Vagina (tissue), 2 donors: ENCODE results near the gene PPP1R9B.

Experiments used
- CTCF ChIP-seq, 3 experiments: fragments of 450-650 bp in 2 of 3; fragments of 200-600 bp in 1 of 3; sonication (generic) in 1 of 3; IDR thresholded peaks; one replicate each; pipeline ENCODE4 v1.5.1; 2017 to 2019; ENCODE audit warnings: antibody characterized with exemption in 3 of 3, mild to moderate bottlenecking in 2 of 3, moderate library complexity in 2 of 3
- POLR2A ChIP-seq, 2 donors: fragments of 450-650 bp; IDR thresholded peaks; one replicate each; pipeline ENCODE4 v1.6.1; 2017; ENCODE audit warnings: antibody characterized with exemption in 2 of 2, mild to moderate bottlenecking in 2 of 2, moderate library complexity in 2 of 2

- TF ChIP-seq CTCF (IDR thresholded peaks at IDR 0.05) (no peak), POLR2A (IDR thresholded peaks at IDR 0.05) (no peak)
Measured at GRCh38 chr17:50196826-50197225, 46.3 kb upstream of the PPP1R9B start.
